CD4-positive, alpha-beta T cell treated with Interleukin-15 for 4 hours (primary cell): ENCODE results near the gene ST6GALNAC5.
A peak's percentile ranks its signal among the peaks of the same experiment; 100 is the strongest.
"Not testable (repeated sequence)": the region's sequence is repeated elsewhere in the genome, so short reads cannot be mapped to it uniquely, and the experiment has no call there.

Source experiments
- DNase-seq: peaks from one replicate; pipeline ENCODE4 v3.0.0-alpha.2; 2020; ENCODE audit warnings: low spot score

Gene ST6GALNAC5

GRCh38 chr1:76868154-76868882 lies 1.0 kb downstream of the ST6GALNAC5 start:
- no peak for DNase-seq

DNA sequence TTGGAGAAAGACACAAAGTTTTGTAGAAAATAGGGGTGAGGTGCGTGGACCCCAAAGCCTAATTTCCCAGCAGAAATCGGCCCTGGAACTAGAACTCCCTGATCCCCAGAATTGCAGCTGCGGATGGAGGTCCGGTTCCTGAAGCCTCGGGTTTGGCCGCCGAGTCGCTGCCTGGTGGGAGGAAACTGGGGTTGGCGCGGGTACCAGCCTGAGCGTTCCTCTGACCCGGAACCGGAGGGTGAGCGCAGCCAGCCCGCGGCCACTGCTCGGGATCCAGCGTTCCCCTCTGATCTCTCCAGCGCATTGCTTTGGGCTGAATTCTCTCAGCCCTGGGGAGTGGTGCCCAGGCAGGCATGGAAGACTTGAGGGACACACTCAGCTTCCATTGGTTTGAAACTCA lies 1.6 kb downstream of the ST6GALNAC5 start:
- no peak for DNase-seq

DNA sequence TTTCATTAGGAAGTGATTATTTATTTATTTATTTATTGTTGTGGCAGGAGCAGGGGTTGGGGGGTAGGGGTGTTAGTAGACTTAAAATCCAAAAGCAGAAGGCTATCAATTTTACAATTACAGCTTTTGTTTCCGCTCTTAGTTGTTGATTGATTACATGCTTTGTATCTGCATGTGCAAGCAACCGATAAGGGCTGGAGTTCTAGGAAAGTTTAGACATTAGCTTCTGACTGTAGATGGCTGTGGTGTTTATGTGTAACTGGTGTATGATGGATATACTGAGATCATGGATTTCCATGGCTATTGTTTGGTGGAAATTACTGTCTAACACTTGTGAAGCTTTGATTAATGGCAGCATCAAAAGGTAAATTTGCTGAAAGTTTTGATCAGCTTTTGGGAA lies 2.8 kb downstream of the ST6GALNAC5 start:
- no peak for DNase-seq

DNA sequence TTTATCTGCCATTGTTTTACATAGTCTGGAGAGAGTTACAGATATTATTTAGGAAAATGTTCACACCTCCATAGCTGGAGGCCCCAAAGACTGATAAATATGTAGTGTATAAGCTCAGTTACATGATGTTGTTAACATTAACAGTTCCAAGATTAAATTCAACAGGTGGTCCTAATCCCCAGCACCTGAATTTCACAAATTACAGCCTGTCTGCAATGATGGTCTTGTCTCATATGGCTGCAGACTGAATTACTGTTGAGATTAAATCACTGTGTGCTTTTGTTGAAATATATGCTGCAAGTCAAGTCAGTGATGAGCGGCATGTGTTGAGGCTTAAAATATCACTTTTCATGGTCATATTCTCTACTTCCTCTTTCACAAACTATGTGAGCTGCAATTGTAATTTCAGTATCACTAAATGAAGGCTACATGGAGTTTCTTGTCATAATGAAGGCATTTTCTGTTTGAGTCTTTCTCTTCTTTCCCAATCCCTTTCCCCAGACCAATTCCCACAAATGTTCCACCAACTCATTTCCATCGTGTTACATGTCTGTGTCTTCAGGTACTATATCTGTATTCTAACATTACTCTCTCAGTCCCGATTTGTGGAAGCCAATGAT lies 4.2 kb downstream of the ST6GALNAC5 start:
- no peak for DNase-seq

GRCh38 chr1:76872944-76873343 lies 5.7 kb downstream of the ST6GALNAC5 start:
- no peak for DNase-seq

DNA sequence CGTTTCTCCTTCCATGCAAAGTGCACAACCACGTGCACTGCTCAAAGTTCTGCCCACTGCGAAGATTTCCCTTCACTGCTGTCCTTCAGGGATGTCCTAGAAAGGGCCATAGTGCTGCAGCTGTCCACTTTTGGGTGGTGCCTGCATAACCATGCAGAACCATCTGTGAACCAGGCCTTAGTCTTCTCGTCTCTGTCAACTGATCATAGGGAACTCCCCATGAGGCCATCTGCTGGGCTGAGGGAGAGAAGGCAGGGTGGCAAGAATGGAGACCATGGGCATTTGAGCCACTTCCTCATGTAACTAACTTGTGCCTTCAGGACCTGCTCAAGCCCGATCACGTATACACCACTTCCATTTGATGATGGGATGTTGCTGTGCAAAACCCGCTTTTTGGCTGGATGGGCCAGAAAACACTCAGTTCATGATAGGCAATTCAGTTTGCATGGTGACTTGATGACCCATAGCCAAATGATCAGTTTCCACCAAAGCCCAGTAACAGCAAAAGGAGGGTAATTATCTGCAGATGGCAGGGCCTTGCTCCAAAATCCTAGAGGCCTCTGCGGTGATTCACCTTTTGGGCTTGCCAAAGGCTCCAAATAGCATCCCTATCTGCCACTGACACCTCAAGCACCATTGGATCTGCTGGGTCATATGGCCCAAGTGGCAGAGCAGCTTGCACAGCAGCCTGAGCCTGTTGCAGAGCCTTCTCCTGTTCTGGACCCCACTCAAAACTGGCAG lies 9.5 kb downstream of the ST6GALNAC5 start:
- DNase-seq, result no peak

GRCh38 chr1:76879014-76879413 lies 11.7 kb downstream of the ST6GALNAC5 start:
- DNase-seq, result not testable (repeated sequence)

DNA sequence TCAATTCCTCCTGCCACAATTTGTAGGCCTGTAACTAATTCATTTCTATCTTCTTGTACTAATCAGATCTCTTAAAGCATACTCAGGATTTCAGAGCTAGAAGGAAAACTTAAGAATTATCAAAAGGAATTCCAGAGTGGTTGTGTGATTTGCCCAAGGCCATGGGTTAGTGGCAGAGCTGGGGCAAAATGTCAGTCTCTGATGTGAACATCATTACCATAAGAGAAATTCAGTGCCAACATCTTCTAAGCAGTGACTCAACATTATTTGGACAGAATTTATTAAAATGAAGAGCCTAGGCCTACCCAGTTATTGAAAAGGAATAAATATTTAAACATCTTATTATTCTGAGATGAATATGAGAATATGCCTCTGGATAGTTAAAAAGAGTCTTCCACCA lies 14.5 kb downstream of the ST6GALNAC5 start:
- DNase-seq, result no peak

GRCh38 chr1:76891931-76892622 lies 24.8 kb downstream of the ST6GALNAC5 start:
- no peak for DNase-seq

- no peak for DNase-seq
Measured at GRCh38 chr1:76892675-76893074, 25.4 kb downstream of the ST6GALNAC5 start.

DNA sequence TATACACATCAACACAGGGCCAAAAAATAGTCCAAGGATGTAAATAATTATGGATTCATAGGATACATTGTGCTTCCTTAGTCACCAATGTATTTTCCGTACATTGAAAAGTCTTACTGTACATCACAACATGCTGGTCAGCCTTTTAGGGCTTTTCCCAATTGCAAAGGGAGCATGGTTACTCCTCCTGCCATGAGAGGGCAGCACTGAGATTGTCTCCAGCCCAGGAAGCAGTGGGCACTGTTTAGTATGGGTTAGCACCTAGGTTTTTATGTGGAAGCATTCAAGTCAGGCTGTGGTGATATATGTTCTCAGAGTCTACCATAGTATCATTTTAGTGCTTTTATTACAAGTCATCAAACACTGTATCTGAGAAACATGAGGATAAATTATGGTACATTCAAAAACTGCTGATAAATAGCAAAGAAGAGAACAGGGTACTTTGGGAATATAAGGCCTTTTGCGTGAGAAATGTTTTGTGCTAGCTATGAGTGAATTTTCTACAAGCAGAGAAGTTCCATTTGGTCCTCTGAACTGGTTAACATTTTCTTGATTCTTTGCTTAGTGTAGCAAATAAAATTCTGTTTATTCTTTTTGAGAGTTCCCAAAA lies 34.0 kb downstream of the ST6GALNAC5 start:
- peak; percentile 22 for DNase-seq

DNA sequence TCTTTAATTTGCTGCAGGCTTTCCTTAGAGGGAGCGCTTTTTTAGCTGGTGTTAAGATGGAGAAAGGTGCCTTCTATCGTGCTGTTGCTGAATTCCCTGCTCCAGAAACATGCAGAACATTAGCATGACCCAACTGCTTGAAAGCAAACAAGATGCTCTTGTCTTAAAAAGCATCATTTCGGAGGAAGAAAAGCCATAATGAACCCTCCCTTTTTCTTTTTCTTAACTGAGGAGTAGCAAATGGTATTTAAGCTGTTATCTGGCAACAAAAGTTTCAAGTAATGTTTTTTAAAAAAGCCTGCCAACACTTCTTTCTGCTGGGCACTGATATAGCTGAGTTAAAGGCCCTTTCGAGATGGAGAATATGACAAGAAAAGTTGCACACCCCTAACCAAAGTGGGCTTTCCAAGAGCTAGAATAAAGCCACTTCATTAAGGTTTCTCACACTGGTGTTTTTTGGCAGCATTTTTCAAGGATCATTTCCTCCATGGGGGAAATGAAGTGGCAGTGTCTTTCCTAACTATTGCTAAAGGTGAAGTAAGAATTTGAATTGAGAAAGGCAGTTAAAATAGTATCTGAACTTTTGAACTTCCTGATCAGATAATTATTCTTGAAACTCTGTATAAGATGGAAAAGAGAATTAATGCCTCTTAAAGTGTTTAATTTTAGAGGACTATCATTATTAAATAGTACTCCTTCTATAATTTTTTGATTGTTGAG lies 38.8 kb downstream of the ST6GALNAC5 start:
- DNase-seq, result no peak

- DNase-seq, result no peak
Measured at GRCh38 chr1:76909311-76909710, 42.0 kb downstream of the ST6GALNAC5 start.

- no peak for DNase-seq
Measured at GRCh38 chr1:76919085-76919484, 51.8 kb downstream of the ST6GALNAC5 start.

DNA sequence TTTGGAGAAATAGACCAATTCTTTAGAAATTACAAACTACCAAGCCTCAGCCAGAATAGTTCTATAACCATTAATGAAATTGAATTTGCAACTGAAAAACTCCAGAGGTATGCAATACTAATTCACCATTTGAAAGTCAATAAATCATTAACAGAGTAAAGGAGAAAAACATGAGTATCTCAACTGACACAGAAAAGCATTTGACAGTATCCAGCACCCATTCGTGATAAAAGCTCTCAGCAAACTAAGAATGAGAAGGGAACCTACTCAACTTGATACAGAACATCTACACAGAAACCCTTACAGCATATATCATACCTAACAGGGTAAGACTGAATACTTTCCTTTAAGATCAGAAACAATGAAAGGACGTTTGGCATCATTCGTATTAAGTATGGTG lies 54.3 kb downstream of the ST6GALNAC5 start:
- no peak for DNase-seq

- DNase-seq, result no peak
Measured at GRCh38 chr1:76925825-76926224, 58.5 kb downstream of the ST6GALNAC5 start.

- DNase-seq, result no peak
Measured at GRCh38 chr1:76928522-76928921, 61.2 kb downstream of the ST6GALNAC5 start.

- DNase-seq, result no peak
Measured at GRCh38 chr1:76929136-76929535, 61.9 kb downstream of the ST6GALNAC5 start.

GRCh38 chr1:76933847-76934815 lies 66.9 kb downstream of the ST6GALNAC5 start:
- no peak for DNase-seq

GRCh38 chr1:76938304-76938703 lies 71.0 kb downstream of the ST6GALNAC5 start:
- DNase-seq, result no peak
